HG03521 (cell line): ENCODE measurements around the gene PIGO.

ENCODE experiments used
- ATAC-seq: cut with Tn5 transposase; IDR thresholded peaks from one replicate; pipeline ENCODE4 v1.9.1; 2021; ENCODE audit warnings: mild to moderate bottlenecking, moderate library complexity; ENCODE audit not compliant: unreplicated experiment

Gene PIGO

GRCh38 chr9:35107297-35108290 lies 11.2 kb upstream of the PIGO start:
- no peak for ATAC-seq

- no peak for ATAC-seq
These were observed 9.9 kb upstream of the PIGO start for GRCh38 chr9:35106343-35106730.

- ATAC-seq: no peak
These were observed 9.4 kb upstream of the PIGO start for GRCh38 chr9:35105571-35106342.

- no peak for ATAC-seq
These were observed 8.7 kb upstream of the PIGO start for GRCh38 chr9:35105126-35105525.

- ATAC-seq: no peak
These were observed 8.2 kb upstream of the PIGO start for GRCh38 chr9:35104586-35104985.

GRCh38 chr9:35103660-35104191 lies 7.3 kb upstream of the PIGO start:
- no peak for ATAC-seq

GRCh38 chr9:35102769-35103659 lies 6.6 kb upstream of the PIGO start, which contains the start of gene STOML2:
Gene STOML2 (minus strand): TSS chr9:35103131. CDS start chr9:35103094, 37 bp downstream.
- peak; percentile 88 for ATAC-seq

- no peak for ATAC-seq
These were observed 6.0 kb upstream of the PIGO start for GRCh38 chr9:35102465-35102768.

- no peak for ATAC-seq
These were observed 1.2 kb upstream of the PIGO start for GRCh38 chr9:35097573-35097972.

- ATAC-seq: no peak
These were observed 4.9 kb downstream of the PIGO start for GRCh38 chr9:35091536-35091935.

GRCh38 chr9:35089434-35089833 lies 7.0 kb downstream of the PIGO start:
- no peak for ATAC-seq

- no peak for ATAC-seq
These were observed 11.3 kb downstream of the PIGO start for GRCh38 chr9:35085078-35085477.

GRCh38 chr9:35079426-35080341 lies 16.7 kb downstream of the PIGO start, which contains the start of gene FANCG:
Gene FANCG (minus strand): TSS chr9:35079942. CDS start chr9:35079524, 418 bp downstream.
- ATAC-seq: peak; percentile 87

- ATAC-seq: no peak
These were observed 17.4 kb downstream of the PIGO start for GRCh38 chr9:35079041-35079425.

- ATAC-seq: no peak
These were observed 18.3 kb downstream of the PIGO start for GRCh38 chr9:35078066-35078465.

GRCh38 chr9:35076848-35077247 lies 19.5 kb downstream of the PIGO start:
- ATAC-seq: no peak

- no peak for ATAC-seq
These were observed 21.0 kb downstream of the PIGO start for GRCh38 chr9:35075358-35075757.

GRCh38 chr9:35074791-35075190 lies 21.6 kb downstream of the PIGO start:
- no peak for ATAC-seq

GRCh38 chr9:35074141-35074540 lies 22.2 kb downstream of the PIGO start:
- no peak for ATAC-seq

GRCh38 chr9:35073279-35073612 lies 23.1 kb downstream of the PIGO start:
- no peak for ATAC-seq
